Mucosa of gallbladder (tissue), 1 donor: ENCODE measurements around the gene TEX48. TPM values are rescaled to one million over a fixed set of nuclear protein-coding genes. Genes with fewer than 3 reads are reported as not detected.
A peak's percentile ranks its signal among the peaks of the same experiment; 100 is the strongest.

Source experiments
- DNase-seq: peaks from one replicate; pipeline ENCODE4 v3.0.0-alpha.2; 2020; ENCODE audit warnings: low spot score
- total RNA-seq: library from RNA; stranded (reverse); gene quantifications from one replicate; pipeline ENCODE4 v1.2.1, GENCODE V29; 2021
- donor health status: DM: no; HTN: no; CAD: no.

TEX48 gene, protein sequence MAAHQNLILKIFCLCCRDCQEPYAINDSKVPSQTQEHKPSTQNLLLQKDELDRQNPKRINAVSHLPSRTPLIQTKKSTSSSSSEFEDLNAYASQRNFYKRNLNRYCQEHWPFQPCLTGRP
- not detected for total RNA-seq

DNA sequence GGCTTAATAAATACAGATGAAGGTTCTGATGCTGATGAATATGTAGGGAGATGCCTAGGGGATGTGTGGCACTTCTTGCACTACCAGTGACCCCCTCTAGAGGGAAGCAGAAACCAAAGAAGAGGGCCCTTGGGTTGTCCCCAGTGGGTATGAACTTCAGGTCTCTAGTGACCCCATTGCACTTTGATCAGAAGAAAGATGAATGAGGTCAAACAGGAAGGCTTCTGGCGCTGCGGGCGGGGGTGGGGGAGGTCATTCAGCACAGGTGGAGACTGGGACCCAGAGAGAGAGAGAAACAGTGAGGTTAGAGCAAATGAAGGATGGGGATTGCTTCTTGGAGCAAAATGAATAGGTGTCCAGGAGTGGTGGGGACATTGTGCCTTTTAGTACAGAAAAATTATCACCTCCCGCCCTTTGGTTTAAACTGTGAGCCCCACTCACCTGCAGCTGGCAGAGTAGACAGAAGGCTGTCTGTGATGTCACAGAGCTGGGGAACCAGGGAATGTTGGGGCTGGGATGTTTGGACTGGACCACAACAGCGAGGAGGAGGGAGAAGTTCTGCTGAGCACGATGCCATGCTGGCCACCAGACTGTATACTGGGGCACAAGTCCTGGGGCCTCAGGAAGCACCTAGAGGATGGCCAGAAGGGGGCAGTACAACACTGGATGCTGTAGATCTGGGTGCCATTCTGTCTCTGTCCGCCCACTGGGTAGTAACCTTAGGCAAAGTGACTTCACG, at the start of gene TEX48:
Gene TEX48 (minus strand): TSS at position 599 of the 739 bp plus-strand sequence. CDS start 10,469 bp downstream, outside the sequence.
- peak; percentile 61 for DNase-seq

GRCh38 chr9:114731701-114732100, 49.7 kb upstream of the TEX48 start:
- no peak for DNase-seq

DNA sequence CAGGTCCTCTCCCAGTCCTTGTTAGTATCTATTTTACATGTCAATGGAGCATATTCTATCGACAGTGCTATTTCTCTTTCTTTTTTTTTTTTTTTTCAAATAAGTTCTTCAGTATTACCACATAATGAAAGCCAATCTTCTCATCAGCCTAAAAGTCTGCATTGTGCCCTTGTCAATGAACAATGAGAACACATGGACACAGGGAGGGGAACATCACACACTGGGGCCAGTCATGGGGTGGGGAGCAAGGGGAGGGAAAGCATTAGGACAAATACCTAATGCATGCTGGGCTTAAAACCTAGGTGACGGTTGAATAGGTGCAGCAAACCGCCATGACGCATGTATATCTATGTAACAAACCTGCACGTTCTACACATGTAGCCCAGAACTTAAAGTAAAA, 47.7 kb upstream of the TEX48 start:
- no peak for DNase-seq

- DNase-seq: no peak
Measured at GRCh38 chr9:114725930-114726329, 43.9 kb upstream of the TEX48 start.

- no peak for DNase-seq
Measured at GRCh38 chr9:114724744-114725143, 42.8 kb upstream of the TEX48 start.

- DNase-seq: no peak
Measured at GRCh38 chr9:114723931-114724330, 41.9 kb upstream of the TEX48 start.

- no peak for DNase-seq
Measured at GRCh38 chr9:114722937-114723620, 41.1 kb upstream of the TEX48 start.

DNA sequence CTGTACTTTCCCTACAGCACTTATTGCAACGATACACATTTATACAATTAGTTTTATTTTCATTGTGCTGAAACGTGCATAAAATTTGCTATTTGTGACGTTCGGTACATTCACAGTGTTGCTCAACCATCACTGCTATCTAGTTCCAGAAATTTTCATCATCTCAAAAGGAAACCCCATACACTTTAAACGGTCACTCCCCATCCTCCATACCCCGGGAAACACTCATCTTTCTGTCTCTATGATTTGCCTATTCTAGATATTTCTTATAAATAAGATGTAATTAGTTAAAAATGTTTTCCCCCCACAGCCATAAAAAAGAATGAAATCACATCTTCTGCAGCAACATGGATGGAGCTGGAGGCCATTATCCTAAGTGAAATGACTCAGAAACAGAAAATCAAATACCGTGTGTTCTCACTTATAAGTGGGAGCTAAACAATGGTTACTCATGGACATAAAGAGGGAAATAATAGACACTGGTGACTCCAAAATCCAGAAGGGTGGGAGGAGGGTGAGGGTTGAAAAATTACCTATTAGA, 40.2 kb upstream of the TEX48 start:
- no peak for DNase-seq

- DNase-seq: no peak
Measured at GRCh38 chr9:114721491-114722079, 39.6 kb upstream of the TEX48 start.

DNA sequence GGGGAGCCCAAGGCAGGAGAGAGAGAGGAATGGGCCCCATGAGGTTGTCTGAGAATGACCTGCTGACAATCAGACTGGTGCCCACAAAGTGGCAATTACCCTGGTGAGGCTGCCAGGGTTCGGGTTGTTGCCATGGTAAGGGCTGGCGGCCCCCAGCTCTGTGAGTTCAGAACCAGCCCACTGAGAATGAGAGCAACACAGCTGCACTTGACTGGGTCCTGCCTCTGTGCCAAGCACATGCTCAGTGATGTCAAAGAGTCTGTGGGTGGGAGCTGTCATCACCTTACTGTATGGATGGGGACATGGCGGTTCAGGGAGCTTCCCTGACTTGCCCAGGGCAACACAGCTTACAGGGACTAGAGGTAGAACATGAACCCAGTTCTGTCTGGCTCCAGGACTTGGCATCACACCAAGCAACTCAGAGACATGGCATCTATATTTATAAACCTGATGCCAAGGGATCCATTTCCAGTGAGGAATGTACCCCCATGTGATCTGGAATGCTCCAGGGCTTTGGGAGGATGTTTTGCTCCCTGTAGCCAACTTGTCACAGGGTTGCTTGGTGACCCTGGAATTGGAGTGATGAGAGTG, 38.2 kb upstream of the TEX48 start:
- DNase-seq: no peak

DNA sequence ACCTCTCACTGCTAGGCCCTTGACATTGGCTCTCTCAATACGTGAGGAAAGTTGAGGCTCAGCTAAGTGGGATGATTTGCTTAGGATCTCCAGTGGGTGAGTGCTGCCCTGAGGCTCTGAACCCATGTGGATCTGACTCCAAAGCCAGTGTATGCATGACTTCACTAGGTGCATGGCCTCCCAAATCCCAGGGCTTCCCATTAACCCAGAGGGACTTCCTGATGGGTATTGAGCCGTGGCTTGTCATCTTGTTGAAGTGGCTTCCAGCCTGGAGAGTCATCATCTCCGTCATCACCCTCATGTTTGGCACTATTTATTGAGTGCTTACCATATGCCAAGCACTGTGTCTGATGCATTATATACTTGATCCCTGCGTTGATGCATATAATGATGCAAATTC, 37.3 kb upstream of the TEX48 start:
- no peak for DNase-seq

DNA sequence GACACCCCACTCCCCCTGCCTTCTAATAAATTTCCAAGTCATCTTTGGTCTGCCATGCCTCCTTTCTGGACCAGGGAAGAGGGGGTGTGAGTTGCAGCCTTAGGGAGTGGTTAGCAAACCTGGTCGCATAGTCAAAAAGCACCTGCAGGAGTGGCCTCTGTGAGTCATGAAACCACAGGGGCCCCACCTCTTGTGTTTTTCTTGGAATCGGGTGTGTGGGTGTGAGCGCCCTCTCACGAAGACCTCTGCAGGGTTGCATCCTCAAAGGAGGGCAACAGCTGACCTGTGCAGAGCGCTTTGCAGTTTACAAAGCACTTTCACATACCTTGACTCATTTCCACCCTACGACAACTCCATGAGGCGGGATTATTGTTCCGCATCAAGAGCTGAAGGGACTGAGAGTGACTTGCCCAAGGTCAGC, 36.8 kb upstream of the TEX48 start:
- no peak for DNase-seq

DNA sequence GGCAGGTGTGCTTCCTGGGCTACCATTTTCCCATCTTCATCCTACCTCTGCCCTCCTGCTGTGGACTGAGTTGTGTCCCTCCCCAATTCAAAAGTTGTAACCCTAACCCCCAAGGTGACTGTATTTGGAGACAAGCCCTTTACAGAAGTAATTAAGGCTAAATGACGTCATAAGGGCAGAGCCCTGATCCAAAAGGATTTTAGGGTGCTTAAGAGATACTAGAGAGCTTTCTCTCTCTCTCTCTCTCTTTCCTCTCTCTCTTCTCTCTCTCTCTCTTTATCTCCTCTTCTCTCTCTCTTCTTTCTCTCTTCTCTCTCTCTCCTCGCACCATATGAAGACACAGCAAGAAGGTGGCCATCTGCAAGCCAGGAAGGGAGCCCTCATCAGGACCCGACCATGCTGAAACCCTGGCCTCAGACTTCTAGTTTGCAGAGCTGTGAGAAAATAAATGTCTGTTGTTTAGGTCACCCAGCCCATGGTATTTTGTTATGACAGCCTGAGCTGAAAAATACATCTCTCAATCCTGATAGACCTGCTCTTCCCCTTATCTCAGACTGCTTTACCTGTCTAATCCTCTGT, 36.0 kb upstream of the TEX48 start:
- DNase-seq: no peak

DNA sequence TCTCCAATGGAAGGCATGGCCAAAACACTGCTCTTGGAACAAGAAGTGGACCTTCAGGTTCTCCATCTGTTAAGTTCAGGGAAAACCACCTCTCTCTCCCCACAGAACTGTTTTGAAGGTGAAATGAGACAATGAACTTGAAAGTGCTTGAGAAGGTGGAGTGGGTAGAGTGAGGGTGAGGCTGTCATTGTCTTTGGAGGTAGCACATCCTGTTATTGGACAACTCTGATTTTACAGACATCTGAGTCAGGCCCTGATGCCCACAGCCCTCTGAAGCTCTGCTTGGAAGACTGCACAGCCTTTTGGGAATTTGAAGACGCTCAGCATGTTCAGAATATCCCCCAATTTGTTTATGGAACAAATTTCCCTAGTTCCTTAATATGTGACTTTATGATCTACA, 27.6 kb upstream of the TEX48 start:
- DNase-seq: no peak

GRCh38 chr9:114706711-114707110, 24.7 kb upstream of the TEX48 start:
- DNase-seq: no peak

DNA sequence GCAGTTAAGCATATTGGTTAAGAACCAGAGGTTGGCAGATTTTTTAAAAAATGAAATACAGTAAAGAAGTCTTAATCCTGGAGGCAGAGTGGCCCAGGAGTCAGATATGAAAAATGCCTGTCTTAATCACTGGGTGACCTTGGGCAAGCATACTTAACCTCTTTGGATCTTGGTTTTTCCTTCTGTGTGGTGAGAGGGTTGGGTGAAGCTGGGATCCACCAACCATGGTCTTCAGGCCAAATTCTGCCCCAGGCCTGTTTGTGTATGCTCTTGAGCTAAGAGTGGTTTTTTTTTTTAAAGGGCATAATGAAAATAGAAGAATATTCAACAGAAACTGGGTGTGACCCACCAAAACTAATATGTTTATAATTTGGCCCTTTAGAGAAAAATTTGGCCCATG, 20.0 kb upstream of the TEX48 start:
- no peak for DNase-seq

GRCh38 chr9:114697951-114698351, 16.0 kb upstream of the TEX48 start:
- DNase-seq: no peak

- DNase-seq: no peak
Measured at GRCh38 chr9:114696814-114697544, 15.0 kb upstream of the TEX48 start.

DNA sequence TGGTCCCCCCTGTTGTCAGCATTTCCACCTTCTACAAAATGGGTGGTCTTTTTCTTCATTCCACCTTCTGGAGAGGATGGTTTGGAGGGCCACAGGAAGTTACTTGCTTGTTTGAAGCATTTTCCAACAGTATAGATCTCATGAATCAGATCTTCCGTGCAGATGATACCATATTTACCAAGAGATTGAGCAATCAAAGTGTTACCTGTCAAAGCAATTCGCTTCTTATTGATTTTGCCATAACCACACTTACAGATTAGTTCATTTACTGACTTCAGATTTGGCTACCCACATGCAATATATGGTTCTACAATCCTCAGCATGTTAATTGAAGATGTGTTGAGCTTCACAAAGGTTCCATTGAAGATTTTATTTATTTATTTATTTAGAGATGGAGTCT, 14.0 kb upstream of the TEX48 start:
- DNase-seq: no peak

DNA sequence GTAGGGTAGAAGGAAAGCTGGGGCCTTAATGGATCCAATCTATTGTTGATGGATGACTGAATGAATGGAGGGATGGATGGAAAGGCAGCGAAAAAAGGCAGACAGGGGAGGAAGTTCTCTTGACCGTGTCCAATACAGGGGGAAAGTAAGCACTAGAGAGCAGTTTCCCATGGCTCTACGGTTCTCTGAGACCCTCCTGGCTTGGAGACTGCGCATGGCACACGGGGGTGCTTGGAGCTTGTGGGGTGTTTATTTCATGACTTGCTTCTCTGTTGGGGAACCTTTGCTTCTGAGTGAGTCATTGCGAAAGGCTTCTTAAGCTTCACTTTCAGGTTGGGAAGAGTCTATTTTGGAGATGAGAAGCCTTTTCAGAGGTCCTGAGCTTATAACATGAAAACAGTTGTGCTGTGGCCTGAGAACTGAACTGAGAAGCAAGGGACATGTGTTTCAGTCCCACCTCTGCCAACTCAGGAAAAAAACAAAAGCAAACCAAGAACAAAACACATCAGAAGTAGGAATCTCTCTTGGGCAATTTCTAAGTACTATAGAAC, 12.8 kb upstream of the TEX48 start:
- no peak for DNase-seq

DNA sequence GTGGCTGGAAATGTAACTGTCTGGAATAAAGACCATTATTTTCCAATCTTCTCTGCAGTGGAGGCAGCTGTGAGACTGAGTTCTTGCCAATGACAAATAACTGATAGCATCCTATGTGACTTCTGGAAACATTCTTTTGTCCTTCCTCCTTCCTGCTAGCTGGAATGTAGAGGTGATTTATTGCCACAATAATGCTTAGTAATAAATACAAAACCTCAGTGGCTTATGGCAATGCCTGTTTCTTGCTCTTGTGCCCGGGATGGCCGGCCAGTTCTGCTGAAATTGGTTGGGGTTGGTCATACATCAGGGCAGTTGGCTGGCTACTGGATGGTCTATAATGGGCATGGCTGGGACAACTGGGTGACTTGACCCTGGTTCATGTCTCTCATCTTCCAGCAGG, 12.2 kb upstream of the TEX48 start:
- no peak for DNase-seq
